OCI-LY3 (cell line): ENCODE measurements around the gene SFSWAP.
"Not testable (repeated sequence)": the region's sequence is repeated elsewhere in the genome, so short reads cannot be mapped to it uniquely, and the experiment has no call there.

Experiments used
- H2AFZ ChIP-seq: fragments of 200-600, 300-600 bp; shearing (Covaris generic); 2 replicates; pipeline ENCODE4 v1.6.0; 2014; ENCODE audit warnings: antibody characterized with exemption, low read depth, low read length
- H3K27ac ChIP-seq: fragments of 200-600, 300-600 bp; sonication (generic); 2 replicates; pipeline ENCODE4 v1.5.1; 2014; ENCODE audit warnings: mild to moderate bottlenecking, low read length, moderate library complexity, mixed read lengths
- H3K27me3 ChIP-seq: fragments of 200-600, 300-600 bp; sonication (generic); 2 replicates; pipeline ENCODE4 v1.6.1; 2014; ENCODE audit warnings: low read depth, low read length, mixed read lengths
- H3K36me3 ChIP-seq: fragments of 200-600, 300-600 bp; sonication (generic); replicated peaks from 2 replicates; pipeline ENCODE3; 2014; ENCODE audit warnings: low read depth, low read length, mixed read lengths
- H3K4me1 ChIP-seq: fragments of 300-600, 200-600 bp; sonication (generic); 2 replicates; pipeline ENCODE4 v1.6.1; 2014; ENCODE audit warnings: low read length, mixed read lengths
- H3K4me2 ChIP-seq: fragments of 200-600, 300-600 bp; sonication (generic); 2 replicates; pipeline ENCODE4 v1.6.1; 2014; ENCODE audit warnings: low read length, mixed read lengths
- H3K4me3 ChIP-seq: fragments of 300-600, 200-600 bp; sonication (generic); 2 replicates; pipeline ENCODE4 v1.5.1; 2014; ENCODE audit warnings: antibody characterized with exemption, mild to moderate bottlenecking, low read length, moderate library complexity
- H3K79me2 ChIP-seq: fragments of 300-600, 200-600 bp; shearing (Covaris generic); 2 replicates; pipeline ENCODE4 v1.6.1; 2014; ENCODE audit warnings: mild to moderate bottlenecking, low read length, mixed read lengths
- H3K9ac ChIP-seq: fragments of 300-600, 200-600 bp; shearing (Covaris generic); 2 replicates; pipeline ENCODE4 v1.6.0; 2014; ENCODE audit warnings: mild to moderate bottlenecking, low read length, moderate library complexity
- H3K9me3 ChIP-seq: fragments of 200-600, 300-600 bp; shearing (Covaris generic); 2 replicates; pipeline ENCODE4 v1.6.1; 2014; ENCODE audit warnings: low read length, mixed read lengths; ENCODE audit not compliant: insufficient read depth
- H4K20me1 ChIP-seq: fragments of 200-600, 300-600 bp; sonication (generic); 2 replicates; pipeline ENCODE4 v1.6.1; 2016; ENCODE audit warnings: low read length, mixed read lengths; ENCODE audit not compliant: insufficient read depth
- CTCF ChIP-seq: fragments of 200-600, 300-600 bp; sonication (generic); IDR thresholded peaks from 2 replicates; pipeline ENCODE4 v1.5.1; 2014; ENCODE audit warnings: antibody characterized with exemption, low read length, low read depth
- EZH2phosphoT487 ChIP-seq: fragments of 200-600 bp; shearing (Covaris generic); IDR thresholded peaks from 2 replicates; pipeline ENCODE4 v1.6.1; 2018; ENCODE audit warnings: antibody characterized with exemption, mixed run types, low read depth

SFSWAP gene

GRCh38 chr12:131743880-131744279 is 33.0 kb downstream of the SFSWAP start:
- not testable (repeated sequence) for H2AFZ ChIP-seq, H3K9me3 ChIP-seq, H3K9ac ChIP-seq, H3K4me2 ChIP-seq, H3K27ac ChIP-seq, H4K20me1 ChIP-seq, H3K4me1 ChIP-seq, H3K27me3 ChIP-seq, H3K79me2 ChIP-seq, H3K4me3 ChIP-seq
- peaks cover 71% of the 10 kb centered on the region for H3K36me3 ChIP-seq

- not testable (repeated sequence) for H2AFZ ChIP-seq, H3K27me3 ChIP-seq, H3K4me1 ChIP-seq, H3K9ac ChIP-seq, H3K4me3 ChIP-seq, H3K9me3 ChIP-seq, H3K4me2 ChIP-seq, H3K79me2 ChIP-seq, H4K20me1 ChIP-seq, H3K27ac ChIP-seq
- peaks cover 69% of the 10 kb centered on the region for H3K36me3 ChIP-seq
These were observed 33.8 kb downstream of the SFSWAP start for GRCh38 chr12:131744675-131745074.

- TF ChIP-seq EZH2phosphoT487 (no peak), CTCF (no peak)
- Histone ChIP-seq H3K4me2 (no peak overlapping the region), H2AFZ (no peak overlapping the region), H3K9ac (no peak overlapping the region), H3K9me3 (no peaks in the 10 kb centered on the region), H3K4me3 (no peak overlapping the region), H3K79me2 (no peaks in the 10 kb centered on the region; the same call in 1 of the 2 replicates), H4K20me1 (no peaks in the 10 kb centered on the region), H3K4me1 (no peaks in the 10 kb centered on the region), H3K36me3 (peaks cover 59% of the 10 kb centered on the region), H3K27ac (no peak overlapping the region), H3K27me3 (no peaks in the 10 kb centered on the region)
These were observed 34.8 kb downstream of the SFSWAP start for GRCh38 chr12:131745706-131746105.

GRCh38 chr12:131747276-131748177 is 36.6 kb downstream of the SFSWAP start:
- no peak overlapping the region for H3K9ac ChIP-seq

More at GRCh38 chr12:131747276-131748177, 36.6 kb downstream of the SFSWAP start:
- H3K4me2 ChIP-seq, result no peak overlapping the region
- H3K4me3 ChIP-seq, result no peak overlapping the region
- no peaks in the 10 kb centered on the region for H3K9me3 ChIP-seq
- H3K27ac ChIP-seq, result no peak overlapping the region
- H4K20me1 ChIP-seq, result no peaks in the 10 kb centered on the region
- H3K36me3 ChIP-seq, result peaks cover 55% of the 10 kb centered on the region
- no peaks in the 10 kb centered on the region; the same call in 1 of the 2 replicates for H3K79me2 ChIP-seq
- H3K4me1 ChIP-seq, result no peaks in the 10 kb centered on the region
- H2AFZ ChIP-seq, result no peak overlapping the region
- H3K27me3 ChIP-seq, result no peaks in the 10 kb centered on the region
- TF ChIP-seq EZH2phosphoT487 (no peak), CTCF (no peak)
